Neural progenitor cell (in vitro differentiated cells): Measurements from ENCODE around the gene ARHGAP26. TPM values are rescaled to one million over a fixed set of nuclear protein-coding genes. Genes with fewer than 3 reads are reported as not detected.

Source experiments
- DNase-seq: peaks from one replicate; pipeline ENCODE4 v3.0.0-alpha.2; 2016; ENCODE audit warnings: low spot score
- H2AFZ ChIP-seq: fragments of 200-600 bp; sonication (generic); replicated peaks from 2 replicates; pipeline ENCODE4 v1.6.1; 2016; ENCODE audit warnings: antibody characterized with exemption
- H3F3A ChIP-seq: fragments of 200-600 bp; sonication (generic); 2 replicates; pipeline ENCODE4 v1.6.1; 2016; ENCODE audit warnings: antibody characterized with exemption, low read depth
- H3K27ac ChIP-seq: fragments of 200-600 bp; sonication (generic); 2 replicates; pipeline ENCODE4 v1.5.1; 2016; ENCODE audit warnings: mild to moderate bottlenecking
- H3K27me3 ChIP-seq: fragments of 200-600 bp; sonication (generic); 2 replicates; pipeline ENCODE4 v1.6.1; 2016; ENCODE audit warnings: mild to moderate bottlenecking, moderate library complexity
- H3K36me3 ChIP-seq: fragments of 200-600 bp; sonication (generic); 2 replicates; pipeline ENCODE4 v1.5.1; 2016
- H3K4me1 ChIP-seq: fragments of 200-600 bp; sonication (generic); 2 replicates; pipeline ENCODE4 v1.6.1; 2016; ENCODE audit warnings: mixed run types
- H3K4me2 ChIP-seq: fragments of 200-600 bp; sonication (generic); 2 replicates; pipeline ENCODE4 v1.6.1; 2016
- H3K4me3 ChIP-seq: fragments of 200-600 bp; sonication (generic); 2 replicates; pipeline ENCODE4 v1.5.1; 2016
- H3K79me2 ChIP-seq: fragments of 200-600 bp; sonication (generic); 2 replicates; pipeline ENCODE4 v1.6.1; 2016; ENCODE audit warnings: low read depth
- H3K9ac ChIP-seq: fragments of 200-600 bp; sonication (generic); 2 replicates; pipeline ENCODE4 v1.6.1; 2016
- H3K9me3 ChIP-seq: fragments of 200-600 bp; sonication (generic); 2 replicates; pipeline ENCODE4 v1.5.1; 2016; ENCODE audit warnings: low read depth
- H4K20me1 ChIP-seq: fragments of 200-600 bp; sonication (generic); 2 replicates; pipeline ENCODE4 v1.6.1; 2016; ENCODE audit warnings: low read depth
- H3K27ac Mint-ChIP-seq: 3 replicates; pipeline ENCODE4 v1.8.0; 2021; ENCODE audit warnings: mixed read lengths
- H3K27me3 Mint-ChIP-seq: 2 replicates; pipeline ENCODE4 v1.8.0; 2022; ENCODE audit warnings: low read depth, mild to moderate bottlenecking, inconsistent platforms, moderate library complexity, mixed read lengths; ENCODE audit not compliant: insufficient read depth
- H3K36me3 Mint-ChIP-seq: 3 replicates; pipeline ENCODE4 v1.8.0; 2021; ENCODE audit warnings: mixed read lengths
- H3K4me1 Mint-ChIP-seq: 3 replicates; pipeline ENCODE4 v1.8.0; 2021; ENCODE audit warnings: mixed read lengths
- H3K4me3 Mint-ChIP-seq: 3 replicates; pipeline ENCODE4 v1.8.0; 2021; ENCODE audit warnings: mild to moderate bottlenecking, moderate library complexity, mixed read lengths
- H3K9me3 Mint-ChIP-seq: 3 replicates; pipeline ENCODE4 v1.8.0; 2020; ENCODE audit warnings: mixed read lengths
- CTCF ChIP-seq: fragments of 200-600 bp; sonication (generic); IDR thresholded peaks from 2 replicates; pipeline ENCODE4 v1.5.1; 2017; ENCODE audit warnings: antibody characterized with exemption, mild to moderate bottlenecking
- EZH2 ChIP-seq: fragments of 200-600 bp; sonication (generic); IDR thresholded peaks from 2 replicates; pipeline ENCODE4 v1.6.1; 2017; ENCODE audit warnings: antibody characterized with exemption, mild to moderate bottlenecking, moderate library complexity
- EZH2phosphoT487 ChIP-seq: fragments of 200-600 bp; sonication (generic); IDR thresholded peaks from 2 replicates; pipeline ENCODE4 v1.6.1; 2017; ENCODE audit warnings: antibody characterized with exemption
- total RNA-seq: library from RNA; depleted of rRNA; stranded (reverse); fragments of >200 nt; gene quantifications from 2 replicates; pipeline ENCODE4 v1.2.3, GENCODE V29; 2015; ENCODE audit warnings: low replicate concordance

Gene ARHGAP26
- total RNA-seq, 1 donor from 2014 or later: 7.0 TPM

- Histone ChIP-seq H3K4me2 (no peak overlapping the region), H3K36me3 (no peaks in the 10 kb centered on the region), H3K4me1 (no peaks in the 10 kb centered on the region), H3K27me3 (no peaks in the 10 kb centered on the region), H3K9ac (no peak overlapping the region), H3K4me3 (no peak overlapping the region), H3K27ac (no peak overlapping the region), H3K9me3 (no peaks in the 10 kb centered on the region), H3F3A (no peaks in the 10 kb centered on the region), H3K79me2 (no peaks in the 10 kb centered on the region), H4K20me1 (no peaks in the 10 kb centered on the region), H2AFZ (no peak overlapping the region)
- Mint-ChIP-seq H3K4me1 (peaks cover 5% of the 10 kb centered on the region), H3K36me3 (no peaks in the 10 kb centered on the region), H3K27ac (no peak overlapping the region), H3K9me3 (no peaks in the 10 kb centered on the region), H3K27me3 (no peaks in the 10 kb centered on the region), H3K4me3 (no peak overlapping the region)
- DNase-seq: no peak
- TF ChIP-seq EZH2phosphoT487: no peak
- no peak for TF ChIP-seq EZH2
- no peak for TF ChIP-seq CTCF
Measured at GRCh38 chr5:143168921-143169810, 399.0 kb downstream of the ARHGAP26 start.

DNA sequence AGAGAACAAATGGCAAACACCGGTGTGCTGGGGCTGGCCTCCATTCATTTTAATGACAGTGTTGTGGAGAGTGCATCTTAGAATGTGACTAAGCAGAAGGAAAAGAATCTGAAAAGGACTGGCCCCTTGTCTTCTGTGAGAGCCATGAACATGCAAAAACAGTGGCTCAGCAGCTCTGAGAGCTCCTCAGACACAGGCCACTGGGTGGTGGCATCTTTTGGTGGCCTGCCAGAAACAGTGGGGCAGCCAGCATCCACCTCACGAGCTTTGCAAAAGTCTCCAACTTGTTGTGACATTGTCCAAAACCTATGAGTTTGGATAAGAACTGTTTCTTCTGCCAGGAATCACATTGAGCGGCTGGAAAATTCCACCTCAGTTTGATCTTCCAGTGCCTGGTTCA lies 399.9 kb downstream of the ARHGAP26 start:
- Histone ChIP-seq H3K27ac (no peak overlapping the region), H3K4me1 (no peaks in the 10 kb centered on the region), H3K4me2 (no peak overlapping the region), H4K20me1 (no peaks in the 10 kb centered on the region), H3F3A (no peaks in the 10 kb centered on the region), H2AFZ (no peak overlapping the region), H3K4me3 (no peak overlapping the region), H3K27me3 (no peaks in the 10 kb centered on the region), H3K79me2 (no peaks in the 10 kb centered on the region), H3K36me3 (no peaks in the 10 kb centered on the region), H3K9me3 (no peaks in the 10 kb centered on the region), H3K9ac (no peak overlapping the region)
- Mint-ChIP-seq H3K36me3 (no peaks in the 10 kb centered on the region), H3K27ac (no peak overlapping the region), H3K4me3 (no peak overlapping the region), H3K9me3 (no peaks in the 10 kb centered on the region), H3K27me3 (no peaks in the 10 kb centered on the region), H3K4me1 (peaks cover 5% of the 10 kb centered on the region)
- DNase-seq: no peak
- no peak for TF ChIP-seq EZH2phosphoT487
- TF ChIP-seq CTCF: no peak
- no peak for TF ChIP-seq EZH2

- H3K27me3 Mint-ChIP-seq: no peaks in the 10 kb centered on the region
- Histone ChIP-seq H3K9me3 (no peaks in the 10 kb centered on the region), H3K4me3 (no peak overlapping the region), H3K4me1 (no peaks in the 10 kb centered on the region), H3F3A (no peaks in the 10 kb centered on the region), H3K27me3 (no peaks in the 10 kb centered on the region), H3K36me3 (no peaks in the 10 kb centered on the region), H3K9ac (no peak overlapping the region), H3K79me2 (no peaks in the 10 kb centered on the region), H3K4me2 (no peak overlapping the region), H2AFZ (no peak overlapping the region), H3K27ac (no peak overlapping the region), H4K20me1 (no peaks in the 10 kb centered on the region)
- peaks cover 5% of the 10 kb centered on the region for H3K4me1 Mint-ChIP-seq
- no peaks in the 10 kb centered on the region for H3K36me3 Mint-ChIP-seq
- no peak overlapping the region for H3K27ac Mint-ChIP-seq
- H3K4me3 Mint-ChIP-seq: no peak overlapping the region
- H3K9me3 Mint-ChIP-seq: no peaks in the 10 kb centered on the region
- DNase-seq: no peak
- TF ChIP-seq EZH2: no peak
Measured at GRCh38 chr5:143170977-143171376, 400.8 kb downstream of the ARHGAP26 start.

DNA sequence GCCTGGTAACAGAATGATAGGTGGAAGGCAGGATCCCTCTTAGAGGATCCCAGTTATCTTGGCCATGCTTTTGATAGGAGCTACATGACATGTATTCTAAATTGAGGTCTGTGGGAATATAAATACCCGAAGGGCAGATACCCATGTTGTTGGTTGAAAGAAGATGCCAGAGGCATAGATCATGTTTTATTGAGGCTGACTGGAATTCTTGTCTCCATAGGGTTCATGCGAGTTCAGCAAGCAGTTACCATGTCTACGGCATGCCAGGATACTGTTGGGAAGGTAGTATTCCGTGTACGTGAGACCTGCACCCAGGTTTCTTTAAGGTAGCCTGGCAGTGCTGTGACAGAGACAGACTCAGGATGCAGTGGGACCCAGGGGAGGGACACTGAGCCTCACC lies 402.6 kb downstream of the ARHGAP26 start:
- H3K27me3 Mint-ChIP-seq: no peaks in the 10 kb centered on the region
- H3K79me2 ChIP-seq: no peaks in the 10 kb centered on the region
- H4K20me1 ChIP-seq: no peaks in the 10 kb centered on the region
- no peaks in the 10 kb centered on the region for H3K4me1 ChIP-seq
- no peak overlapping the region for H3K4me3 Mint-ChIP-seq
- H3K36me3 Mint-ChIP-seq: no peaks in the 10 kb centered on the region
- no peak for DNase-seq
- no peaks in the 10 kb centered on the region for H3K36me3 ChIP-seq
- no peak overlapping the region for H3K27ac Mint-ChIP-seq
- H3K27me3 ChIP-seq: no peaks in the 10 kb centered on the region
- no peaks in the 10 kb centered on the region for H3K9me3 Mint-ChIP-seq
- H2AFZ ChIP-seq: no peak overlapping the region
- H3K4me1 Mint-ChIP-seq: peaks cover 3% of the 10 kb centered on the region
- TF ChIP-seq EZH2phosphoT487: no peak
- no peak for TF ChIP-seq EZH2
- no peak for TF ChIP-seq CTCF
- no peaks in the 10 kb centered on the region for H3K9me3 ChIP-seq
- no peak overlapping the region for H3K4me3 ChIP-seq
- H3K4me2 ChIP-seq: no peak overlapping the region
- no peaks in the 10 kb centered on the region for H3F3A ChIP-seq
- H3K27ac ChIP-seq: no peak overlapping the region
- H3K9ac ChIP-seq: no peak overlapping the region
